HG03378 (cell line): Measurements from ENCODE around the gene PHC2.

ENCODE experiments used
- ATAC-seq: cut with Tn5 transposase; IDR thresholded peaks from one replicate; pipeline ENCODE4 v1.9.1; 2021; ENCODE audit warnings: mild to moderate bottlenecking, moderate library complexity; ENCODE audit not compliant: unreplicated experiment

Gene PHC2, protein sequence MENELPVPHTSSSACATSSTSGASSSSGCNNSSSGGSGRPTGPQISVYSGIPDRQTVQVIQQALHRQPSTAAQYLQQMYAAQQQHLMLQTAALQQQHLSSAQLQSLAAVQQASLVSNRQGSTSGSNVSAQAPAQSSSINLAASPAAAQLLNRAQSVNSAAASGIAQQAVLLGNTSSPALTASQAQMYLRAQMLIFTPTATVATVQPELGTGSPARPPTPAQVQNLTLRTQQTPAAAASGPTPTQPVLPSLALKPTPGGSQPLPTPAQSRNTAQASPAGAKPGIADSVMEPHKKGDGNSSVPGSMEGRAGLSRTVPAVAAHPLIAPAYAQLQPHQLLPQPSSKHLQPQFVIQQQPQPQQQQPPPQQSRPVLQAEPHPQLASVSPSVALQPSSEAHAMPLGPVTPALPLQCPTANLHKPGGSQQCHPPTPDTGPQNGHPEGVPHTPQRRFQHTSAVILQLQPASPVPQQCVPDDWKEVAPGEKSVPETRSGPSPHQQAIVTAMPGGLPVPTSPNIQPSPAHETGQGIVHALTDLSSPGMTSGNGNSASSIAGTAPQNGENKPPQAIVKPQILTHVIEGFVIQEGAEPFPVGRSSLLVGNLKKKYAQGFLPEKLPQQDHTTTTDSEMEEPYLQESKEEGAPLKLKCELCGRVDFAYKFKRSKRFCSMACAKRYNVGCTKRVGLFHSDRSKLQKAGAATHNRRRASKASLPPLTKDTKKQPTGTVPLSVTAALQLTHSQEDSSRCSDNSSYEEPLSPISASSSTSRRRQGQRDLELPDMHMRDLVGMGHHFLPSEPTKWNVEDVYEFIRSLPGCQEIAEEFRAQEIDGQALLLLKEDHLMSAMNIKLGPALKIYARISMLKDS

DNA sequence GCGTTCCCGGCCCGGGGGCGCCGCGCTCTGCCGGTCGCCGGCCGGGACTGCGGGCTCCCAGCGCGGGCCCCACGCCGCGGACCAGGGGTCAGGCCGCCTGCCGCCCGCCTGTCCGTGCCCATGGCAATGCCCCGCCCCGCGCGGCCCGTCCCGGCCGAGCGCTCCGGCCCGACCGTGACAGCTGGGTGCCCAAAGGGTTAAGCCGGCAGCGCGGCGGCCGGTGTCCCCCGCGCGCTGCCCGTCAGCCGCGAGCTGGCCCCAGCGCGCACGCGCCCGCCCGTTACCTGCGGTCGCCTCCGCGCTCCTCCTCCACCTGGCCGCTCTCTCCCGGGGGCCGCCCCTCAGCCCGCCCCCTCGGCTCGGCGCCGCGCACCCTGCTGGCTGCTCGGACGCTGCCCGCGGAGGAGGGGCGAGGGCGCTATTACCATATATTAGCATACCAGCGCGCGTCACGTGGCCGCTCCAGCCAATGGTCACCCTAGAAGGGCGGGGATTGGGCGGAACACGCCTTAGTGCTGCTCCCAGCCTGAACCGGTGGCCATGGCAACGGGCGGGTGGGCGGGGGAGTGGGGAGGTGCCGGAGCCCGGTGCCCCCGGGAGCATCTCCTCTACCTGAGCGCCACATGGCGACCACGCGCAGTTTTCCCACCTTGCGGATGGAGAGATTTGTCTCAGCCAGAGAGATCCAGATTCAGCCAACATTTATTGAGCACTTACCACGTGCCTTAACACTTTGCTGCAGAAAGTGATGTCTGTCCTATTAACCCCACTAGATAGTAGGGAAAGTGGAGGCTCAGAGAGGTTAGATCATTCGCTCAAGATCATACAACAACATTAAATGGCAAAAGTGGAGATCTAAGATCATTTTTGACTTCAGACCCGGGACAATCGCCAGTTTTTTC, at the start of gene PHC2:
PHC2 (minus strand) TSS at position 404 of the 902 bp plus-strand sequence. CDS start 55,556 bp downstream, outside the sequence.
- ATAC-seq: peak; percentile 85

DNA sequence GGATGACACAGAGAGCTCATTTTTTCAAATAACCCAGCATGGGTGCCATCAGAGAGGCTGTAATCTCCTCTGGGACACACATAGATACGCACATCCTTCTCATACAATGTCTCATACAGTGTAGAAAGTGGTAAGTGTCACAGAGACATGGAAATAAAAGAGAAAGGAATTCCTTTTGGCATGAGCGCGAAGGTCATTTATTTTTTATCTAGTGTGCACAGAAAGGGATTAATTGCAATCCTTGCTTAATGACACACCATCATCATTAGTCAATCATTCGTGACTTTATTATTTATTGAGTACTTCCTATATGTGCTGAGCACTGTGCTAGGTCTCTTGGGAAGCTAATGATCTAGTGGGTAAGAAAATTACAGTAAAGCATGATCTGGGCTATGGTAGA, 46.6 kb upstream of the PHC2 start:
- no peak for ATAC-seq

DNA sequence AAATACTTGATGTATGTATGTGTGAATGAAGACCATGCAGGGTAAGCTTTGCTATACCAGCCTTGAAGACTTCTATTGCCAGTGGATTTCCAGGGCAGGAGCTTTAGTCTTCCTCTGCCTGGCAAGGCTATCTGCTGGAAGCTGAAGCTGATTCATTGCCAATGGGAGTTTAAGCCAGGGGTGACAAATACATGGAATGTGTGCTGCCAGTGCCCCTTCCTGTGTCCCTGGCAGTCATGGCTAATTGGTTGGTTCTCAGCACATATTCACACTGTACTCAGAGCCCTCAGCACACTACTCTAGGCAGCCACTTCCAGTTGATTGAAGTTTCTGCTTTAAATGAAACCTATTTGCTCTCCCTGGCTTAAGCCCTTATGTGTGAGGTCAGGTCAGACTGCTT, 43.0 kb upstream of the PHC2 start:
- ATAC-seq: no peak

DNA sequence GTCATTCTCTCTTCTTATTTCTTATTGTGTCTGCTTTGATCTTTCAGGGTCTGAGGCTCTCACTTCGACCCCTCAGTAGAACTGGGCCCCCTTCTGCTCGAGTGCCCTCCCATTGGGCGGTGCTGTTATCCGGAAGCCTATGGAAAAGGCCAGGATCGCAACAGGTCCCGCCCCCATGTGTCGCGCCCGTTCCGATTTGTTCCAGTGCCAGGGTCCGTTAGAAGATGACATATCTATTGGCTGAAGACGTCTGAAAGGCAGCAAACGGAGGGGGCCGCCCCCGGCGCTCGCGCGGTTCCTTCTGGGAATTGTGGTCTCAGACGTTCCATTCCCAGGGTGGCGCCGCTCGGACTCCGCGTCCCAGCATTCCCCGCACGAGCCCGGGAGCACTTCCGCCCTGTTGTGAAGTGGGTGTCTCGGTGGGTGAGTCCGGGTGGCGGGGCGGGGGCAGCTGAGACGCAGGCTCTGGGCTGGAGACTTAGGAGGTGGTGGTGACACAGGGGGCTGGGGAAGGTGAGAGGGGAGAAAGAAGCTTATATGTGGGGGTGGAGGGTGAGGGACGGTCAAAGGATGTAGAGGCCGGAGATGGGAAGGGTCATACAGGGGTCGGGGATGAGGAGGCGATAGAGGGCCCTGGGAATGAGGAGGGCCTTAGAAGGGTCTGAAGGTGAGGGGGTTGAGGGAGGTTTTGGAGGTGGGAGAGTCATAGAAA, 41.5 kb upstream of the PHC2 start, which contains the start of gene ZSCAN20:
ZSCAN20 (plus strand) TSS at position 377 of the 712 bp plus-strand sequence. CDS start 6,644 bp downstream, outside the sequence.
- peak; percentile 86 for ATAC-seq

DNA sequence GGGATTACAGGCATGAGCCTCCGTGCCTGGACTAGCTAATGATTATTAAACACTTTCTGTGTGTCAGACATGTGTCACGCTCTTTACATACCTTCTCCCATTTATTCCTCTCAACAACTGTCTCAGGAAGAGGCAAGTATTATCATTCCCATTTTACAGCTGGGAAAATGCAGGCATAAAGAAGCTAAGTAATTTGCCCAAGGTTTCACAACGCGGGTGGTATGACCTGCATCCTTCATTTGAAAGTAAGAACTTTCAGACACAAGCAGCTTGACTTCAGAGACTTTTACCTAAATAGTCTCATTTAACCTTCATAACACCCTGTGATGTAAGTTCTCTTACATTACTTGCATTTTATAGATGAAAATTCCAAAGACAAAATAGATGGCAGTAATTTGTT, 40.5 kb upstream of the PHC2 start:
- ATAC-seq: no peak

DNA sequence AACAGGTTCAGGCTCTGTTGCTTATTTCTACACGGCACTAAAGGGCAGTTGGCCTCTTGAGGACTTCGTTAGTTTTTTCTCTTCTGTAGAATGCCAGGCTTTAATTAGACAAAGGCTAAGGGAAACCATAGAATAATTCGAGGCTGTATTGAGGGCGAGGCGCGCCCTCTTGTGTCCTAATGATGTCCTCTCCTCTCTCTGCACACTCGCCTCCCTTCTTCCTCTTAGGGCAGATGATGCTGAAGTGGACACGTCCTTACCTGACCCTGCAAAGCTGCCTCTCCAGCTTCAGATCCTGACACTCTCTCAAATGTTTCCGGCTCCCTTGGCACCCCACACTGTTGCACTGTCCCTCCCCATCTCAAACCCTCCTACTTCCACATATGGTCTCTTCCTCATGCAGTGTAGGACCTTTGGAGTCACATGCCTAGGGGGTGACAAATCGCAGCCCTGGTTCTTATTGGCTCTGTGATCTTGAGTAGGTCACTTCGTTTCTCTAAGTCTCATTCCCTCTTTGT, 39.7 kb upstream of the PHC2 start:
- ATAC-seq: no peak

DNA sequence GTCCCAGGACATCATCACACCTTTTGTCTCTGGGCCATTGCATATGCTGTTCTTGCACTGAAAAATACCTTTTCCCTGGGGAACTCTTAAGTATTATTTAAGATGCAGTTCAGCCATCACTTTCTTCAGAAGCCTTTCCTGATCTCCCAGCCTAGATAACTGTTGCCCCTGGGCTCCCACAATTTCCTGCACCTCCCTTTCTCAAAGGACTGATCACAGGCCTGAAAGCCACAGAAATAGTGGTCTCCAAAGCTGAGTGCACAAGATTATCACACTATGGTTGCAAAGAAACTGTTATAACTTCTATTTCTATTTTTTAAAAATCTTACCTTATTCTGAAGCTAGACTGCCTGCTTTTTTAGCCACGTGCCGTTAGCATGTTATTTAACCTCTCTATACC, 38.8 kb upstream of the PHC2 start:
- ATAC-seq: no peak

DNA sequence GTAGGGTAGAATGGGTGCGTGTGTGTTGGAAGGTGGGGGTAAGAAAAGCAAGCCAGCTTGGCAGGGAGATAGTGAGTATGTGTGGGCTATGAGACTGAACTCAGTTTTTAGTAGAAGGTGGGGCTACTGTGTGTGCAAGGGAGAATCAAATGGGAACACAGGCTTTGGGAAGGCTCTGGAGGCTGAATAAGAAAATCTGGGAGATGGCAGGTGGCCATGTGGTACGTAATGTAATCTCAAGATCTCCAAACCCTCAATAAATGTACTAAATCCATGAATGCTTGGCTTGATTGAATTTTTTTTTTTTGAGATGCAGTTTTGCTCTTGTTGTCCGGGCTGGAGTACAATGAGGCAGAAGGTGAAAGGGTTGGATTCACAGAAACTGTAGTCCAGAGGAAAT, 38.1 kb upstream of the PHC2 start:
- ATAC-seq: no peak

DNA sequence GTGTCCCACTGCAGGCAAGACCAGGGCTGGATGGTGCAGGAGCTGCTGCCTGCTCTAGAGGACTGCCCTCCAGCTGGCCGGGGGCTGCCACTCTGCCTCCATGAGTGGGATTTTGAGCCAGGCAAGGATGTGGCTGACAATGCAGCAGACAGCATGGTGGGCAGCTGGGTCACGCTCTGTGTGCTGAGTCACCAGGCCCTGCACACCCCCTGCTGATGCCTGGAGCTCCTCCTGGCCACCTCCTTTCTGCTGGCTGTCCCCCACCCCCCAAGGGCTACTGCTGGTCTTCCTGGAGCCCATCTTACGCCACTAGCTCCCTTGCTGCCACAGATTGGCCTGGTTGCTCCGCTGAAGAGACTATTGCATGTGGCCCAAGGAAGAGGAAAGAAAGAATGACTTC, 37.6 kb upstream of the PHC2 start:
- no peak for ATAC-seq

DNA sequence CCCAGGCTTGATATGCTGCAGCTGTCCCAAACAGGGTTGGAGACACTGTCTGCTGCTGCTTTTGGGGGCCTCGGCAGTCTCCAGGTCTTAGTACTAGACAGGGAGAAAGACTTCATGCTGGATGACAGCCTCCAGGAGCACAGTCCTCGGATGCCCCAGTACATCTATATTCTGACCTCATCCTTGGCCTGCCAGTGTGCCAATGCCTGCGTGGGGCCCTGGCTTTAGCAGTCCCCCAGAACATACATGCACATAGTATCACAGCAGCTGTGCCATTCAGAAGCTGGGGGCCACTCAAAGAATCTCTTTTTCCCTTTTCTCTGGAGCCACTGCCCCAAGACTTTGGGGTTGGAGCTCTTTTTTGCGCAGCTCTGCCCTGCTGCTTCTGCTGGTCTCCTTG, 37.1 kb upstream of the PHC2 start:
- no peak for ATAC-seq

DNA sequence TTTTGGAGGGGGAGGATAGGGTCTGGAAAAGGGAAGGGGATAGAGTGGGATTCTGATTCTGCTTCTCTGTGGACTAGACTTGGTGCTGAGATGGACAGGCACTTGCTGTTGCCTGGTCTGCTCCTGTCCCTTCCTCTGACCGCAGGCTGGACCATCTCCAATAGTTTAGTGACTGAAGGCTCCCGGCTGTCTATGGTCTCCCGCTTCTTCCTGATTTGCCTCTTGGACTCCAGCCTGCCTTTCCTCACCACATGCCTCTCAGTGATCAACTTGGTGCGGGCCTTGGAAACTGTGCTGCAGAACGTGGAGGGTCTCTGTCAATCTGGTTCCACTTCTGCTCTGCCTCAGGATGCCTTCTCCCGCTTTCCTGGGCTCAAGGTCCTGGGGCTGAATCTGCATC, 35.3 kb upstream of the PHC2 start:
- no peak for ATAC-seq

DNA sequence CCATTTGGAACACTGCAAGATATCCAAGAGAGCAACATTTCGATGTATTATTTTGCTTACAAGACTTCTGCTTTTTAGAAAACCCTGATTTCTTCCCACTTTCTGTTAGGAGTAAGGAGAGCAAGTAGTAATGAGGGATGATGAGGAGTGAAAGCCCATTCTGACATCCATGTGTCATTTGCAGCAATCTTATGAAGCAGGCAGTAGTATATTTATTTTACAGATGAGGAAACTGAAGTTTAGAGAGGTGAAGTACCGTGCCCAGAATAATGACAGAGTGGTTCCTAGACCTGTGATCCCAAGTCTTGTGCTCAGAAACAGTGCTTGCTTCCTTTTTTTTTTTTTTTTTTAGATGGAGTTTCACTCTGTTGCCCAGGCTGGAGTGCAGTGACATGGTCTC, 34.4 kb upstream of the PHC2 start:
- ATAC-seq: no peak

DNA sequence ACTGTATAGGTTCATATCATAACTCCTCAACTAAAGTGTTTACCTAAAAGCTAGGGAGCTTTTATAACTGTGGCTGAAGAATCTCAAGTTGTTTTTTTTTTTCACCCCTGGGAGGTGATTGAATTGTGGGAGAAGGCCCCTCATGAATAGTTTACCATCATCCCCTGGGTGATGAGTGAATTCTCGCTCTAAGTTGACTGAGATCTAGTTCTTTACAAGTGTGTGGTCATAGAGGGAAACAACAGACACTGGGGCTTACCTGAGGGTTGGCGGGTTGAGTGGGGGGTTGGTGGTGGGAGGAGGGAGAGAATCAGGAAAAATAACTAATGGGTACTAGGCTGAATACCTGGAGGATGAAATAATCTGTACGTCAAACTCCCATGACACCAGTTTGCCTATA, 33.7 kb upstream of the PHC2 start:
- no peak for ATAC-seq

DNA sequence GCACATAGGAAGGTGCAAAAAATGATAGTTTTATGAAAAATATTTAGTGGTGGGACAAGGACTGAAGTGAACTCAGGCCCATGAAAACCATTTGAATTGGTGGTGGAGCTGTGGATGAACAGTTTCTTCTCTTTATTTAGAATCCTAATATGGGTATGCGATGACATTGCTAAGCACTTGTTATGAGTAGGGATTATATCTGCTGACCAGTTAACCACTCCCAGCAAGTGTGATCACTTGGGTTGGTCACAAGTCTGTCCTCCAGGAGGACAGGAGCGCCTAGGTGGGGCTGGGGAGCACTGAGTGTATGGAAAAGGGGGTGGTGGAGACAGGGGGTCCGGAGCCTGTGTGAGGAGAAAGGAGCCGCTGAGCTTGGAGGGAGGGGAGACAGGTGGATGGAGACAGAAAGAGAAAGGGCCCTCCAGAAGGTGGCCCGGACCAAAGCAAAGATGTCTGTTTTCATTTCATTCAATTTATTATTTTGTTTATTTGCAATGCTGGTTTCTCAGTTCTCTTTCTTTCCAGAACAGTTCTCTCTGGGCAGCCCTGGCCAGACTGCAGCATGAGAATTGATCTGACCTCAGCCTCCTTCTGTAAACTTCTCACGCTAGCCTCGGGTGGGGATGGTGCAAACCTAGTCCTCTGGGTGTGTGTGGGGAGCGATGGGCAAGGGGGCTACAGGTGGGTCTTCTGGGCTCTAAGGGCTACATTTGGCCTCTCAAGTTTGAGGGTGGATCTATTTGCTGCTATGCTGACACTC, 31.7 kb upstream of the PHC2 start:
- ATAC-seq: no peak

DNA sequence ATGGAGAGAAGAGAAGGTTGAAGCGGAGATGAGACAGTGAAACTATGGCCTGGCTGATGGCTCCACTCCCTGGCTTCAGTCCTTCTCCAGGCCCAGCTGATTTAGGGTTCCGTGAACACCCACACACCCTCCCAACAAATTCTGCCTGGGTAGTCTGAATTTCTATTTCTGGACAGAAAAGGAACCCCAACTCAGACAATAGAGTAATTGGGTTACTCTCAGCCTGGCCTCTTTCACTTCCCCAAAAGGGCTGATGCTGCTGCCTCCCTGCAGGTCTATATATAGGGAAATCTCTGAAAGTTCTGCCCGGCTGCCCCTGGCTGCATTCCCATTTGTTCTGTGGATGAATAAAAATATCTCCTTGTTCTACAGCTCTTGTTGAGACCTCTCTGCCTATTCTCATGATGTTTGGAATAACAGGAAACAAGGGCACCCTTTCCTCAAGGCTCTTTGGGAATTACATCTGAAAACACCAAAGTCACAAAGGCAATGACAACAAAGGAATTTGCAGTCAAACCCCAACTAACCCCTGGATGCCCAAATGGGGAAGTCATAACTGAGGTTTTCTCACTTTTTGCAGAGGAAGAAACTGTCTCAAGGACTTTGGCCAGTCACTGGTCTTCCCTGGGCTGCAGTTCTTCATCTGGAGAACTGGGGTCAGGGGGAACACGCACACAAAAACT, 30.2 kb upstream of the PHC2 start:
- peak; percentile 57 for ATAC-seq

DNA sequence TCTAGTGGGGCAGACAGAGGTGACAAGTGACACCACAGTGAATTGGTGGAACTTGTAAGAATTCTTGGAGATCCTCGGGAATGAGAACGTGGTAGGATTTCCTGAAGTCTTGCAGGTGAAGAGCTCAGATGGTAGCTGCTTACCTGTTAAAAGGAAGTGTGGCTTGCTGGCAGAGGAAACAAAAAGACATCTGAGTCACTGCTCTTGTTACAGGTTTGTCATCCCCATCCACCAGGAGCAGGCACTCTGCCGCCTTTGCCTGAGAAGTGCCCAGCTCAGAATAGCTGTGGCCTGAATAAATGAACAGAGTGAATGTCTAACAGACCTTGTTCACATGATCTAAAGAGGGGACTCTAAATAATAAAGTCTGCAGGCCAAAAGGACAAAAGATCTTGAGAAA, 29.2 kb upstream of the PHC2 start:
- no peak for ATAC-seq

DNA sequence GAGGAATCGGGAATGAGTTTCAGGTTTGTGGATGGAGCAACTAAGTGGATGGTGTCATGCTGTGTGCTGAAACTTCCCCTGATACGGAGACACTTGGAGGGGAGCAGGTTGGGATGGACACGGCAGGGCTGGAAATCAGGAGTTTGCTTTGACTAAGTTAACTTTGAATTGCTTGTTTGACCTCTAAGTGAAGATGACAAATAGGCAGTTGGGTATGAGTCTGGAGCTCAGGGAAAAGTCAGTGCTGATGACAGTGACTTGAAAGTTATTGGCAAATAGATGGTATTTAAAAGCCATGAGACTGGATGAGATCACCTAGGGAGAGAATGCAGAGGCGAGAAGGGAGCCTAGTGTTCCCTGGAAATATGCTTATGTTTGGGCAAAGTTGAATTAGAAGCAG, 28.8 kb upstream of the PHC2 start:
- no peak for ATAC-seq

DNA sequence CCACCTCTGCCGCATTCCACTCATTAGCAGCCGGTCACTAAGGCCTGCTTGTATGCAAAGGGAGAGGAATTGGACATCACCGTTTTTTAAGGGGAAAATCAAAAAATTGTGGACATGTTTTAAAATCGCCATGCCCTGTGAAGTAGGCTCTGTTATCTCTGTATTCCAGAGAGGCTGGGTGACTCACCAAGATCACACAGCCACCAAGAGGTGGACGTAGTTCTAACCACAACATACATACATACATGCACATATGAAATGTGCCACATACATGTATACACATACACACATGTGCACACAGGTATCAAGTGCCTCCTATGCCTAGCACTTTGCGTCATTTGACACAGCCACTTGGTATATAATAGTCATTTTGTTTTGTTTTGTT, 25.6 kb upstream of the PHC2 start:
- ATAC-seq: no peak
